HG03139 (cell line): ENCODE measurements around the gene ACTL6A.
A peak's percentile ranks its signal among the peaks of the same experiment; 100 is the strongest.
"Not testable (repeated sequence)": the region's sequence is repeated elsewhere in the genome, so short reads cannot be mapped to it uniquely, and the experiment has no call there.

Experiments used
- ATAC-seq: cut with Tn5 transposase; IDR thresholded peaks from one replicate; pipeline ENCODE4 v1.9.1; 2021; ENCODE audit not compliant: unreplicated experiment

Gene ACTL6A

GRCh38 chr3:179562591-179563270, at the start of gene ACTL6A:
ACTL6A (plus strand) TSS chr3:179562926; CDS start chr3:179563093, 167 bp downstream.
- ATAC-seq: peak; percentile 94

GRCh38 chr3:179513862-179514261, 48.9 kb upstream of the ACTL6A start:
- ATAC-seq: no peak

- ATAC-seq: not testable (repeated sequence)
Observed at GRCh38 chr3:179516461-179517251, 46.1 kb upstream of the ACTL6A start.

- ATAC-seq: no peak
Observed at GRCh38 chr3:179526482-179526881, 36.2 kb upstream of the ACTL6A start.

GRCh38 chr3:179526989-179527391, 35.7 kb upstream of the ACTL6A start:
- ATAC-seq: no peak

- no peak for ATAC-seq
Observed at GRCh38 chr3:179528772-179529171, 34.0 kb upstream of the ACTL6A start.

- ATAC-seq: no peak
Observed at GRCh38 chr3:179531576-179531975, 31.1 kb upstream of the ACTL6A start.

- no peak for ATAC-seq
Observed at GRCh38 chr3:179533274-179533673, 29.5 kb upstream of the ACTL6A start.

GRCh38 chr3:179536256-179536655, 26.5 kb upstream of the ACTL6A start:
- ATAC-seq: no peak

- no peak for ATAC-seq
Observed at GRCh38 chr3:179541094-179541493, 21.6 kb upstream of the ACTL6A start.

GRCh38 chr3:179541596-179541995, 21.1 kb upstream of the ACTL6A start:
- ATAC-seq: no peak

GRCh38 chr3:179542375-179542774, 20.4 kb upstream of the ACTL6A start:
- no peak for ATAC-seq

GRCh38 chr3:179544981-179545645, 17.6 kb upstream of the ACTL6A start:
- no peak for ATAC-seq

- ATAC-seq: no peak
Observed at GRCh38 chr3:179546814-179547241, 15.9 kb upstream of the ACTL6A start.

GRCh38 chr3:179551349-179552105, 11.2 kb upstream of the ACTL6A start:
- ATAC-seq: no peak

GRCh38 chr3:179558742-179559364, 3.9 kb upstream of the ACTL6A start:
- ATAC-seq: no peak

- no peak for ATAC-seq
Observed at GRCh38 chr3:179560791-179561190, 1.9 kb upstream of the ACTL6A start.

- peak; percentile 48 for ATAC-seq
Observed at GRCh38 chr3:179563271-179563783, 601 bp downstream of the ACTL6A start.

GRCh38 chr3:179565496-179565895, 2.8 kb downstream of the ACTL6A start:
- ATAC-seq: no peak

GRCh38 chr3:179580992-179581391, 18.3 kb downstream of the ACTL6A start:
- no peak for ATAC-seq
